ENCODE data around the gene OTULINL.

DNA sequence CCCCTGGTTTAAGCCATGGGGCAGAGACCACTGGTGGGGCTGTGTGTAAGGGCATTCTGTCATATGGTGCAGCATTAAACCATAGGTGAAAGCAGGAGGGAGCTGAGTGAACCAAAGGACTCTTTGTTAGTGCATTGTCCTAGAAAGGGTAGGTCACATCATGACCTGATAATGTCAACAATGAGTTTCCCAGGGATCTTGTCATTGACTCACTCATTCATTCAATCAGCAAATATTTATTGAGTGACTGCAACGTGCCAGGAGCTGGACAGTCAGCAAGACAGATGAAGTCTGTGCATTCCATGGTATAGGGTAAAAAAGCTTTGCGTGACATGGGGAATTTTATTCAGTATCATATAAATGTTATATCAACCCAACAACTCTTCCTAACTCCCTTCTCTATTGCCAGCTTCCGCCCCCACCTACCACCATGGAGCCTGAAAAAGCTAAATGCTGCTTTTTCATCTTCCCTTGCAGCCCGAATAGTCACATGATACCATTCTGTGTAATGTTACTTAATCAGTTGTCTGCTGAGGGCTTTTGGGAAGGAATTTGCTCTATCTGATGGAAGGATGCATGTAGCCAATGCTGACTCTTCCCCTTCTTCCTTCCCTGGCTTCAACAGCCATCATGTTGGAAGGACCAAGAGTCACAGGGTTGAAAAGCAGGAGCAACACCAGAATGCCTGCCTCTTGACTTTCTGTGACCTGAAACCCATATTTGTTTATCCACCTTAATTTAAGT, 11.5 kb upstream of the OTULINL start:
- TF ChIP-seq, protein P1, sequence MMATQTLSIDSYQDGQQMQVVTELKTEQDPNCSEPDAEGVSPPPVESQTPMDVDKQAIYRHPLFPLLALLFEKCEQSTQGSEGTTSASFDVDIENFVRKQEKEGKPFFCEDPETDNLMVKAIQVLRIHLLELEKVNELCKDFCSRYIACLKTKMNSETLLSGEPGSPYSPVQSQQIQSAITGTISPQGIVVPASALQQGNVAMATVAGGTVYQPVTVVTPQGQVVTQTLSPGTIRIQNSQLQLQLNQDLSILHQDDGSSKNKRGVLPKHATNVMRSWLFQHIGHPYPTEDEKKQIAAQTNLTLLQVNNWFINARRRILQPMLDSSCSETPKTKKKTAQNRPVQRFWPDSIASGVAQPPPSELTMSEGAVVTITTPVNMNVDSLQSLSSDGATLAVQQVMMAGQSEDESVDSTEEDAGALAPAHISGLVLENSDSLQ (IDR thresholded peaks at IDR 0.05), result no peak
- TF ChIP-seq ELF4 (IDR thresholded peaks at IDR 0.05) (no peak), SP1 (IDR thresholded peaks at IDR 0.05) (no peak), TARDBP (IDR thresholded peaks at IDR 0.05) (no peak), ARNT (IDR thresholded peaks at IDR 0.05) (no peak), LEF1 (IDR thresholded peaks at IDR 0.05; ENCODE audit: borderline replicate concordance) (no peak), FOXM1 (IDR thresholded peaks at IDR 0.05; ENCODE audit: borderline replicate concordance) (no peak), NFRKB (IDR thresholded peaks at IDR 0.05) (no peak), BHLHE40 (IDR thresholded peaks at IDR 0.05; ENCODE audit: borderline replicate concordance) (no peak), FOXA1 (IDR thresholded peaks at IDR 0.05) (no peak), HDGF (IDR thresholded peaks at IDR 0.05; ENCODE audit: borderline replicate concordance) (no peak), SUZ12 (IDR thresholded peaks at IDR 0.05) (no peak), ZNF384 (IDR thresholded peaks at IDR 0.05) (no peak), FOXK2 (IDR thresholded peaks at IDR 0.05) (no peak)

All from HEK293T (cell line).